Sciatic nerve (tissue), 2 donors: Measurements from ENCODE around the gene KIF22. TPM values are rescaled to one million over a fixed set of nuclear protein-coding genes. Genes with fewer than 3 reads are reported as not detected.
"Not testable (repeated sequence)": the region's sequence is repeated elsewhere in the genome, so short reads cannot be mapped to it uniquely, and the experiment has no call there.

Experiments used
- ATAC-seq: fragments of 200-7000 bp; cut with Tn5 transposase; one replicate; pipeline ENCODE4 v1.9.1; 2020; ENCODE audit warnings: mild to moderate bottlenecking, moderate library complexity
- DNase-seq: peaks from one replicate; pipeline ENCODE4 v3.0.0-alpha.2; 2020; ENCODE audit warnings: low spot score
- intact Hi-C: fragments of 100-400 bp; cut with DNase I; formaldehyde crosslinking; loops from one replicate; pipeline ENCODE4 v1.14.2; 2022
- total RNA-seq: library from RNA; stranded (reverse); fragmentation: NEBNext Ultra II Directional; extraction: Animal tissue kit (Norgen Biotek cat#: 25700); gene quantifications from one replicate; pipeline ENCODE4 v1.2.1, GENCODE V29; 2021
- donor health status: DM: no; HTN: no; CAD: no.
- donor health status: DM: no; HTN: no; CAD: no.

Gene KIF22
- total RNA-seq = 16.9 TPM

DNA sequence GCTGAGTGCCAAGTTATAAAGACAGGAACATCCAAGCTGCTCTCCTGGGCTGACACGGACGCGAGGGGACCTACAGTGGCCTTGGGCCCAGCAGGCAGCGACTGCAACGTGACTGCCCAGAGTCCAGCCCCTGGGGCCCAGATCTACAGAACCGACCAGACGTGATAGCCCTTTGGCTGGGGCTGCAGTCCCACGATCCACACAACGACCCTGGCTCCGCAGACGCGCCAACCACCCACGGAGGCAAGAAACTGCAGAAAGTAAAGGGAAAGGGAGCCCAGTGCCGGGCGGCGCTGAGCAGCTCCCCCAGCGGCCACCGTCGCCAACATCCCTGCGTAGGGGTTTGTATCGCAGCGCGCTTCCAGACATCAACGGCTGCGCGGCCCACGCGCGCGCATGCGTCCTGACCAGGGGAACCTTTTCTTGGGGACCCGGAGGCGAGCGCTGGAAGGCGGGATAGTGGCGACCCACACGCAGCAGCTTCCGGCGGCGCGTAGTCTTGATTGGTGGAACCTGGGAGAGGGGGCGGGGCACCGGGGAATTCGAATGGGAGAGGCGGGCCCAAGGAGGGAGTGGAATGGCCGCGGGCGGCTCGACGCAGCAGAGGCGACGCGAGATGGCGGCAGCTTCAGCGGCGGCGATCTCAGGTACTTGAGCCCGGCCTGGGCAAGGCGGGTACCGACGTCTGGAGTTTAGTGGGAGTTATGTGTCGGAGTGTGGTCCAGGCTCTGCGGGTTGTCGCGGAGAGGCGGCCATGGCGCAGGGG, at the start of gene KIF22:
KIF22 (plus strand) TSS at position 569 of the 766 bp plus-strand sequence; CDS start at position 578, 9 bp downstream.
- ATAC-seq (peak; percentile 99), DNase-seq (peak; percentile 100)
- intact Hi-C loops = no loop called here

DNA sequence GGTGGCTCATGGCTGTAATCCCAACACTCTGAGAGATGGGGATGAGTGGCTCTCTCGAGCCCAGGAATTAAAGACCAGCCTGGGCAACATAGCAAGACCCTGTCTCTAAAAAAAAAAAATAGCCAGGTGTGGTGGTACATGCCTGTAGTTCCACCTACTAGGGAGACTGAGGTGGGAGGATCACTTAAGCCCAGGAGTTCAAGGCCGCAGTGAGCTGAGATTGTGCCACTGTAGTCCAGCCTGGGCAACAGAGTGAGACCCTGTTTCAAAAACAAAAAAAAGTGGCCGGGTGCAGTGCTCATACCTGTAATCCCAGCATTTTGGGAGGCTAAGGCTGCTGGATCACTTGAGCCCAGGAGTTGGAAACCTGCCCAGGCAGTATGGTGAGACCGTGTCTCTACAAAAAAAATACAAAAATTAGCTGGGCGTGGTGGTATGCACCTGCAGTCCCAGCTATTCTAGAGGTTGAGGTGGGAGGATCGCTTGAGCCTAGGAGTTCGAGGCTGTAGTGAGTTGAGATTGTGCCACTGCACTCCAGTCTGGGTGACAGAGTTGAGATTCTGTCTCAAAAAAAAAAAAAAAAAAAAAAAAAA, 47.8 kb upstream of the KIF22 start:
- DNase-seq (no peak), ATAC-seq (no peak)
- intact Hi-C loops = no loop called here

DNA sequence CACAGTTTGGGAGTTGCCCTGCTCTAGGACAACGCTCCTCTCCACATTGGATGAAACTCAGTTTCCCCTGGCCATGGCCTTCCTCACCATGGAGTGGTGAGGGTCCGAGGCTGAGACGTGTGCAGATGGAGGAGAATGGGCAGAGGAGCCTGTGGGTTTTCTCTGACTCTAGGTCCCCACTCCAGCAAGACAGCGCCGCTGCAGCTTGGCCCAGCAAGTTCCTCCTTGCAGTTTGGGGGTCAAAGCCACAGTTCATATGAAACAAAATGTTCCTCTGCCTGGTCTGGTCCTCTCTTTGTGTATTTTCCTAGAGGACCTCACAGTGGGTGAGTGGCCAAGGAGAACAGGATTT, 47.1 kb upstream of the KIF22 start:
- no peak for ATAC-seq
- intact Hi-C loops = no loop called here
- DNase-seq = no peak

- intact Hi-C loops = no loop called here
- no peak for ATAC-seq
- DNase-seq = no peak
Observed at GRCh38 chr16:29743827-29744531, 46.6 kb upstream of the KIF22 start.

GRCh38 chr16:29744541-29745101, 45.9 kb upstream of the KIF22 start:
- ATAC-seq (peak; percentile 21), DNase-seq (no peak)
- intact Hi-C loops = no loop called here

GRCh38 chr16:29745121-29745852, 45.3 kb upstream of the KIF22 start:
- no peak for DNase-seq
- intact Hi-C loops = no loop called here
- ATAC-seq = peak; percentile 45

DNA sequence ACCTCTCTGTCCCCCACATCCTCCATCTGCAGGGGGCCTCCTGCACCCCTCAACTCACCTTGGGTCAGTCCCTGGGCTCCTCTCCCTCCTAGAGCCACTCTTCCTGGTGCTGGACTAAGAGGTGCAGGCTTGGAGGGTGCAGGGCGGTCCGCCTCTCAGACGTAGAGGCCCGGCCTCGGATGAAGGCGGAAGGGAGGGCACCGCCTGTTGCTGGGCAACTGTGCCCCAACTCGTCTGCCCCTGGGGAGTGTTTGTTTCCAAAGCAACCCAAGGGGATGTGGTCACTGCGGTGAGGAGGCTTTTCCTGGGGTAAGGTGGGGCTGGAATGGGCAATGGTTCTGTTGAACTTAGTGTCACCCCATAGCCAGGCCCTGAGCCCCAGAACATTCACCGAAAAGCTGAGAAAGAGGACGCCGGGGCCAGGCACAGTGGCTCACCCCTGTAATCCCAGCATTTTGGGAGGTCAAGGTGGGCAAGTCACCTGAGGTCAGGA, 44.7 kb upstream of the KIF22 start, which contains the start of gene C16orf54:
C16orf54 (minus strand) TSS at position 138 of the 493 bp plus-strand sequence. CDS start 1,039 bp downstream, outside the sequence.
- ATAC-seq = peak; percentile 89
- intact Hi-C loops = no loop called here
- DNase-seq = peak; percentile 72

GRCh38 chr16:29746518-29746917, 44.0 kb upstream of the KIF22 start:
- ATAC-seq, DNase-seq, intact Hi-C loops: not testable (repeated sequence)

GRCh38 chr16:29747947-29748759, 42.4 kb upstream of the KIF22 start:
- DNase-seq (no peak), ATAC-seq (no peak)
- intact Hi-C loops = no loop called here

DNA sequence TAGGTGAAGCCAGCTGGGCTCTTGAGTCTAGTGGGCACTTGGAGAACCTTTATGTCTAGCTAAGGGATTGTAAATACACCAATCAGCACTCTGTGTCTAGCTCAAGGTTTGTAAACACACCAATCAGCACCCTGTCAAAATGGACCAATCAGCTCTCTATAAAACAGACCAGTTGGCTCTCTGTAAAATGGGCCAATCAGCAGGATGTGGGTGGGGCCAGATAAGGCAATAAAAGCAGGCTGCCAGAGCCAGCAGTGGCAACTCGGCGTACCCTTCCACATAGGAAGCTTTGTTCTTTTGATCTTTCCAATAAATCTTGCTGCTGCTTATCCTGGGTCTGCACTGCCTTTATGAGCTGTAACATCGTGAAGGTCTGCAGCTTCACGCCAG, 41.8 kb upstream of the KIF22 start:
- intact Hi-C loops, DNase-seq, ATAC-seq: not testable (repeated sequence)

DNA sequence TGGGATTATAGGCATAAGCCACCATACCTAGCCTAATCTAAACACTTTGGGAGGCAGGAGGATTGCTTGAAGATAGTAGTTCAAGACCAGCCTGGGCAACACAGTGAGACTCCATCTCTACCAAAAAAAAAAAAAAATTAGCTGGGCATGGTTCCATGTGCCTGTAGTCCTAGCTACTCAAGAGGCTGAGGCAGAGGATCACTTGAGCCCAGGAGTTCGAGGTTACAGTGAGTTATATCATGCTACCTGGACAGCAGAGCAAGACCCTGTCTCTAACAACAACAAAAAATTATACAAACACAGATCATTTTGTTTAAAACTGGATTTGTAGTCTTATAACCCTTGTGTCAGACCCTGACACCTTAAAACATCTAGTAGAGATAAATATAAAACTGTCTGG, 37.0 kb upstream of the KIF22 start:
- intact Hi-C loops = no loop called here
- no peak for ATAC-seq
- DNase-seq = no peak

GRCh38 chr16:29756654-29757053, 33.9 kb upstream of the KIF22 start:
- intact Hi-C loops = no loop called here
- ATAC-seq (no peak), DNase-seq (no peak)

DNA sequence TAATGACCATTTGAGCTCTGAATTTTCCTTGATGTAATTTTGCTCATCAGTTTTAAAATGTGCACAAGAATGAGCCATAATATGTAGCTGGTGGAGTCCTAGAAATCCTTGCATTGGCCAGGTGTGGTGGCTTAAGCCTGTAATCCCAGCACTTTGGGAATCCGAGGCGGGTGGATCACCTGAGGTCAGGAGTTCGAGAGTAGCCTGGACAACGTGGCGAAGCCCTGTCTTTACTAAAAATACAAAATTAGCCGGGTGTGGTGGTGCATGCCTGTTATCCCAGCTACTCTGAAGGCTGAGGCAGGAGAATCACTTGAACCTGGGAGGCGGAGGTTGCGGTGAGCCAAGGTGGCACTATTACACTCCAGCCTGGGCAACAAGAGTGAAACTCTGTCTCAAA, 33.5 kb upstream of the KIF22 start:
- ATAC-seq, DNase-seq: not testable (repeated sequence)

DNA sequence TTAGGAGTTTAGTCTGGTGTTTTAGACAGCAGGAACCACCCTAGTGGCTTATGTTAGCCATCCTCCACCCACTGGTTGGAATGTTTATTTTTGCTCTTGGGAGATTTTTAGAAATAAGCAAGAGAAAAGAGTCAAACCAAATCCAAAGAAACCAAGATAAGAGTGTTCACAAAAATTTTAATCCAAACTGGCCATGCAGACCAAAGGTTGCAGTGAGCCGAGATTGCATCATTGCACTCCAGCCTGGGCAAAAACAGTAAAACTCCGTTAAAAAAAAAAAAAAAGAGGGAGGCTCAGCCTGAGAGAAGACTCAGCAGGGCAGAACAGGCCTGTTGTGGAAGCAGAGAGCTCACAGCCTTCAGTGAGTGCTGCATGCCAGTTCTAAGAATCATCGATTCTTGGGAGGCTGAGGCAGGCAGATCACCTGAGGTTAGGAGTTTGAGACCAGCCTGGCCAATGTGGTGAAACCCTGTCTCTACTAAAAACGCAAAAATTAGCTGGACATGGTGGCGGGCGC, 32.5 kb upstream of the KIF22 start:
- DNase-seq (no peak), ATAC-seq (peak; percentile 74)
- intact Hi-C loops = no loop called here

More for the DNA sequence above, 33.5 kb upstream of the KIF22 start:
- intact Hi-C loops = not testable (repeated sequence)

GRCh38 chr16:29760567-29761279, 29.8 kb upstream of the KIF22 start:
- ATAC-seq (no peak), DNase-seq (no peak)
- intact Hi-C loops = no loop called here

- DNase-seq, ATAC-seq, intact Hi-C loops: not testable (repeated sequence)
Observed at GRCh38 chr16:29761280-29761651, 29.3 kb upstream of the KIF22 start.

DNA sequence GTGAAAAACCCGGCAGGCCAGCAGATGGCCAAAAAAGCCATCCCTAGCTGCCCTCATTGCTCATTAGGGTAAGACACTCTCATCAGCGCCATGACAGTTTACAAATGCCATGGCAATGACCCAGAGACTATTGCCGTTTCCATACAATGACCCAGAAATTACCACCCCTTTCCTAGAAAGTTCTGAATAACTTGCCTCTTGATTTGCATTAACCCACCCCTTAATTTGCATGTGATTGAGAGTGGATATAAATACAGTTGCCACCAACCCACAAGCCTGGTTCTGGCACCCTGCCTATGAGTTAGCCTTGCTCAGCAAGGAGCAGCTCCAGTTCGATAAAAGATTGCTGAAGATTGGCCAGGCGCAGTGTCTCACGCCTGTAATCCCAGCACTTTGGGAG, 28.7 kb upstream of the KIF22 start:
- no peak for DNase-seq
- intact Hi-C loops = no loop called here
- no peak for ATAC-seq
